Esophagus squamous epithelium (tissue), 5 donors: ENCODE data around the gene GSTT2B. TPM values are rescaled to one million over a fixed set of nuclear protein-coding genes. Genes with fewer than 3 reads are reported as not detected.
A peak's percentile ranks its signal among the peaks of the same experiment; 100 is the strongest.

Source experiments
- DNase-seq: peaks from one replicate; lab custom pipeline; 2025; lab: John Stamatoyannopoulos, UW
- H3K27ac ChIP-seq, 4 donors: fragments of 200-600 bp; sonication (generic); one replicate each; pipeline ENCODE4 v1.5.1; 2016 to 2019; ENCODE audit warnings: mild to moderate bottlenecking in 1 of 4
- H3K27me3 ChIP-seq, 4 donors: fragments of 200-600 bp; sonication (generic); 1 replicate in 3 of 4; 2 replicates in 1 of 4; pipeline versions ENCODE4 v1.5.1 to v1.6.0; 2017 to 2021; ENCODE audit warnings: antibody characterized with exemption in 1 of 4
- H3K36me3 ChIP-seq, 3 donors: fragments of 200-600 bp; sonication (generic); one replicate each; pipeline ENCODE4 v1.5.1; 2016 to 2019
- H3K4me1 ChIP-seq, 3 donors: fragments of 200-600 bp; sonication (generic); one replicate each; pipeline ENCODE4 v1.5.1; 2017 to 2019
- H3K4me3 ChIP-seq, 4 donors: fragments of 200-600 bp; sonication (generic); 1 replicate in 3 of 4; 2 replicates in 1 of 4; pipeline ENCODE4 v1.5.1; 2016 to 2019; ENCODE audit warnings: mild to moderate bottlenecking in 2 of 4, moderate library complexity in 1 of 4
- H3K9me3 ChIP-seq, 3 donors: fragments of 200-600 bp; sonication (generic); one replicate each; pipeline ENCODE4 v1.5.1; 2016 to 2019
- POLR2A ChIP-seq, 4 donors: fragments of 450-650 bp; IDR thresholded peaks; one replicate each; pipeline ENCODE4 v1.6.1; 2017; ENCODE audit warnings: antibody characterized with exemption in 4 of 4, mild to moderate bottlenecking in 4 of 4, moderate library complexity in 3 of 4
- WGBS, 2 donors: methylation state at CpG; one replicate each; pipeline ENCODE4 v1.1.5; 2018; 5-methylcytosine and 5-hydroxymethylcytosine counted together
- intact Hi-C: fragments of 100-400 bp; cut with DNase I; formaldehyde crosslinking; loops from one replicate; pipeline ENCODE4 v1.15.0; 2022
- total RNA-seq, 4 donors: library from RNA; depleted of rRNA; stranded (reverse); fragments of >200 nt; gene quantifications; one replicate each; pipeline ENCODE4 v1.1.0, GENCODE V29; 2016
- TF ChIP-seq, protein P1 (sequence below), 6 experiments: fragments of 450-650 bp in 4 of 6; fragments of 200-600 bp in 2 of 6; sonication (generic) in 2 of 6; IDR thresholded peaks; one replicate each; pipeline ENCODE4 v1.5.1; 2016 to 2019; ENCODE audit warnings: antibody characterized with exemption in 6 of 6, mild to moderate bottlenecking in 4 of 6, moderate library complexity in 4 of 6
- donor health status: DM: yes; HTN: yes; CAD: no.

Gene GSTT2B
- total RNA-seq, 4 donors from 2014 or later: 3.1 to 9.9 TPM; not detected in 2

GRCh38 chr22:23915290-23915689, 45.7 kb downstream of the GSTT2B start:
- intact Hi-C loops: no loop called here

DNA sequence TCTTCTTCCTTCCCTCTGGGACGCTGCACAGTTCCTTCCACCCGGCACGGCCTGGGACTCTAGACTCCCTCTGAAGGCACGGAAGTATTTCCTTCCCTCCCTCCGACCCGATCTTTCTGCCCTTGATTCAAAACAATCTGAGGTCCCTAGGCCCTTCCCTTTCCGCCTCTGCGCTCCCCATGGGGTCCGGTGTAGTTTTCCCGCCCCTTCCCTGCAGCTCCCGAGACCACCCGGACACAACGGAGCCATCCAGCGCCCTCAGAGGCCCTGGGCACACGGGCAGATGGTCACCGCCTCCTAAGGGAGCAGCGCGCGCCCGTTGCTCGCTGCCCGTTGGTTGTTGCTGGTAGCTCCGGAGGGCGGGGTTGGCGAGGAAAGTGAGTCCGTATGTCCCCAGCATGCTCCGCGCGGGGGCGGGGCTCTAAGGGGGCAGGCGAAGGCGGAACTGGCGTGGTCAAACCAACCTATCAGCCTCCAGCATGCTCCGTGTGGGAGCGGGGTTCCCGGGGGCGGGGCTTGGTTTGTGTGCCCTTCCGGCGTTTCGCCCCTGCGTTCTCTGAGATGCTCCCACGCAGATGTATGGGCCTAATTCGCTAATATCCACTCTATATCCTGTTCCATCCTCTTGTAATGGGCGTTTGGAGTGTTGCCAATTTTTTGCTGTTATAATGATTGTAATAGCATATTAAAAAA, 47.2 kb downstream of the GSTT2B start:
- H3K9me3 ChIP-seq: no peaks in the 10 kb centered on the region
- no peaks in the 10 kb centered on the region for H3K27me3 ChIP-seq
- peak; percentile 99 for DNase-seq
- H3K27ac ChIP-seq: peak overlapping the region; percentile 74 to 95 (median 90)
- peak overlapping the region; percentile 28 to 80 (median 61) for H3K4me3 ChIP-seq
- peak in 3 of 4 donors; percentile 10 to 86 (median 77) for TF ChIP-seq POLR2A (IDR thresholded peaks at IDR 0.05)
- TF ChIP-seq, protein P1, sequence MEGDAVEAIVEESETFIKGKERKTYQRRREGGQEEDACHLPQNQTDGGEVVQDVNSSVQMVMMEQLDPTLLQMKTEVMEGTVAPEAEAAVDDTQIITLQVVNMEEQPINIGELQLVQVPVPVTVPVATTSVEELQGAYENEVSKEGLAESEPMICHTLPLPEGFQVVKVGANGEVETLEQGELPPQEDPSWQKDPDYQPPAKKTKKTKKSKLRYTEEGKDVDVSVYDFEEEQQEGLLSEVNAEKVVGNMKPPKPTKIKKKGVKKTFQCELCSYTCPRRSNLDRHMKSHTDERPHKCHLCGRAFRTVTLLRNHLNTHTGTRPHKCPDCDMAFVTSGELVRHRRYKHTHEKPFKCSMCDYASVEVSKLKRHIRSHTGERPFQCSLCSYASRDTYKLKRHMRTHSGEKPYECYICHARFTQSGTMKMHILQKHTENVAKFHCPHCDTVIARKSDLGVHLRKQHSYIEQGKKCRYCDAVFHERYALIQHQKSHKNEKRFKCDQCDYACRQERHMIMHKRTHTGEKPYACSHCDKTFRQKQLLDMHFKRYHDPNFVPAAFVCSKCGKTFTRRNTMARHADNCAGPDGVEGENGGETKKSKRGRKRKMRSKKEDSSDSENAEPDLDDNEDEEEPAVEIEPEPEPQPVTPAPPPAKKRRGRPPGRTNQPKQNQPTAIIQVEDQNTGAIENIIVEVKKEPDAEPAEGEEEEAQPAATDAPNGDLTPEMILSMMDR (IDR thresholded peaks at IDR 0.05): peak in 1 of 6 experiments; percentile 27
- H3K4me1 ChIP-seq: peaks cover 5 to 20% (median 8%) of the 10 kb centered on the region in 3 donors
- H3K36me3 ChIP-seq: no peaks in the 10 kb centered on the region
- WGBS, 2 donors: 0 to 8% methylated on average over 17 to 31 of the region's 44 CpGs
- intact Hi-C loops: no loop called here

More at GRCh38 chr22:23915290-23915689, 45.7 kb downstream of the GSTT2B start:
- Histone ChIP-seq H3K27ac (no peak overlapping the region), H3K27me3 (no peaks in the 10 kb centered on the region), H3K4me1 (peaks cover 5 to 18% (median 8%) of the 10 kb centered on the region in 3 donors), H3K36me3 (no peaks in the 10 kb centered on the region), H3K9me3 (no peaks in the 10 kb centered on the region), H3K4me3 (no peak overlapping the region)
- WGBS, 2 donors: 84 to 90% methylated on average over 3 of the region's 3 CpGs
- DNase-seq: no peak
- TF ChIP-seq POLR2A (IDR thresholded peaks at IDR 0.05): no peak

GRCh38 chr22:23913306-23913660, 47.7 kb downstream of the GSTT2B start:
- intact Hi-C loops: no loop called here
- Histone ChIP-seq H3K9me3 (no peaks in the 10 kb centered on the region), H3K4me1 (peaks cover 5 to 20% (median 8%) of the 10 kb centered on the region in 3 donors), H3K36me3 (no peaks in the 10 kb centered on the region), H3K27me3 (no peaks in the 10 kb centered on the region), H3K27ac (peak overlapping the region; percentile 74 to 95 (median 90)), H3K4me3 (peak overlapping the region; percentile 28 to 80 (median 61))
- 0% methylated on average over 1 of the region's 1 CpG for WGBS, 2 donors
- no peak for DNase-seq
- TF ChIP-seq, protein P1 (IDR thresholded peaks at IDR 0.05): no peak
- TF ChIP-seq POLR2A (IDR thresholded peaks at IDR 0.05): no peak

GRCh38 chr22:23912293-23912903, 48.6 kb downstream of the GSTT2B start:
- Histone ChIP-seq H3K4me3 (no peak overlapping the region), H3K36me3 (no peaks in the 10 kb centered on the region), H3K27ac (no peak overlapping the region), H3K4me1 (peaks cover 5 to 20% (median 8%) of the 10 kb centered on the region in 3 donors), H3K9me3 (no peaks in the 10 kb centered on the region), H3K27me3 (no peaks in the 10 kb centered on the region)
- no peak for TF ChIP-seq POLR2A (IDR thresholded peaks at IDR 0.05)
- TF ChIP-seq, protein P1 (IDR thresholded peaks at IDR 0.05): no peak
- no peak for DNase-seq
- 87 to 91% methylated on average over 9 of the region's 9 CpGs for WGBS, 2 donors
- intact Hi-C loops: no loop called here

- Histone ChIP-seq H3K4me3 (no peak overlapping the region), H3K27ac (no peak overlapping the region), H3K36me3 (no peaks in the 10 kb centered on the region), H3K27me3 (no peaks in the 10 kb centered on the region), H3K9me3 (no peaks in the 10 kb centered on the region), H3K4me1 (peaks cover 5 to 20% (median 8%) of the 10 kb centered on the region in 3 donors)
- intact Hi-C loops: no loop called here
- TF ChIP-seq POLR2A (IDR thresholded peaks at IDR 0.05): no peak
- TF ChIP-seq, protein P1 (IDR thresholded peaks at IDR 0.05): no peak
- DNase-seq: no peak
- 67 to 78% methylated on average over 3 to 11 of the region's 12 CpGs for WGBS, 2 donors
Measured at GRCh38 chr22:23911318-23911980, 49.5 kb downstream of the GSTT2B start.
